ENCODE measurements around the gene BEX5.
"Not testable (repeated sequence)": the region's sequence is repeated elsewhere in the genome, so short reads cannot be mapped to it uniquely, and the experiment has no call there.

Gene BEX5

GRCh38 chrX:102138064-102138463 is 17.7 kb downstream of the BEX5 start:
- H3K27me3 ChIP-seq (replicated peaks; ENCODE audit: control insufficient read depth, insufficient read depth, low read length): no peaks in the 10 kb centered on the region
- DNase-seq (ENCODE audit: extremely low read depth, insufficient read length): no peak
- H3K36me3 ChIP-seq (ENCODE audit: control insufficient read depth, insufficient read depth, low read length): no peaks in the 10 kb centered on the region
- no peak for TF ChIP-seq CTCF (IDR thresholded peaks at IDR 0.05; ENCODE audit: insufficient read depth, low read length, poor library complexity, severe bottlenecking)
- H3K4me3 ChIP-seq (replicated peaks; ENCODE audit: low read depth, low read length): no peak overlapping the region

- peak; percentile 45 for TF ChIP-seq CTCF (IDR thresholded peaks at IDR 0.05; ENCODE audit: insufficient read depth, low read length, poor library complexity, severe bottlenecking)
- H3K4me3 ChIP-seq (replicated peaks; ENCODE audit: low read depth, low read length): no peak overlapping the region
- no peak for DNase-seq (ENCODE audit: extremely low read depth, insufficient read length)
- H3K27me3 ChIP-seq (replicated peaks; ENCODE audit: control insufficient read depth, insufficient read depth, low read length): no peaks in the 10 kb centered on the region
- H3K36me3 ChIP-seq (ENCODE audit: control insufficient read depth, insufficient read depth, low read length): no peaks in the 10 kb centered on the region
Measured at GRCh38 chrX:102129473-102129872, 26.3 kb downstream of the BEX5 start.

GRCh38 chrX:102126863-102127262 is 28.9 kb downstream of the BEX5 start:
- DNase-seq (ENCODE audit: extremely low read depth, insufficient read length): no peak
- TF ChIP-seq CTCF (IDR thresholded peaks at IDR 0.05; ENCODE audit: insufficient read depth, low read length, poor library complexity, severe bottlenecking): no peak
- H3K4me3 ChIP-seq (replicated peaks; ENCODE audit: low read depth, low read length): no peak overlapping the region
- H3K27me3 ChIP-seq (replicated peaks; ENCODE audit: control insufficient read depth, insufficient read depth, low read length): no peaks in the 10 kb centered on the region
- no peaks in the 10 kb centered on the region for H3K36me3 ChIP-seq (ENCODE audit: control insufficient read depth, insufficient read depth, low read length)

GRCh38 chrX:102126080-102126818 is 29.5 kb downstream of the BEX5 start:
- not testable (repeated sequence) for DNase-seq (ENCODE audit: extremely low read depth, insufficient read length); H3K27me3 ChIP-seq (replicated peaks; ENCODE audit: control insufficient read depth, insufficient read depth, low read length); H3K36me3 ChIP-seq (ENCODE audit: control insufficient read depth, insufficient read depth, low read length); H3K4me3 ChIP-seq (replicated peaks; ENCODE audit: low read depth, low read length)

- not testable (repeated sequence) for DNase-seq (ENCODE audit: extremely low read depth, insufficient read length); H3K36me3 ChIP-seq (ENCODE audit: control insufficient read depth, insufficient read depth, low read length); H3K27me3 ChIP-seq (replicated peaks; ENCODE audit: control insufficient read depth, insufficient read depth, low read length); H3K4me3 ChIP-seq (replicated peaks; ENCODE audit: low read depth, low read length)
Measured at GRCh38 chrX:102125436-102125835, 30.3 kb downstream of the BEX5 start, which contains the start of gene TCEAL2. TSS of gene TCEAL2 (plus strand) at chrX:102125679. CDS start at chrX:102126831, 1,152 bp downstream.

GRCh38 chrX:102125014-102125413 is 30.8 kb downstream of the BEX5 start:
- H3K36me3 ChIP-seq (ENCODE audit: control insufficient read depth, insufficient read depth, low read length); H3K27me3 ChIP-seq (replicated peaks; ENCODE audit: control insufficient read depth, insufficient read depth, low read length); H3K4me3 ChIP-seq (replicated peaks; ENCODE audit: low read depth, low read length); DNase-seq (ENCODE audit: extremely low read depth, insufficient read length): not testable (repeated sequence)

- Histone ChIP-seq H3K27me3 (replicated peaks; ENCODE audit: control insufficient read depth, insufficient read depth, low read length) (no peaks in the 10 kb centered on the region), H3K4me3 (replicated peaks; ENCODE audit: low read depth, low read length) (no peak overlapping the region), H3K36me3 (ENCODE audit: control insufficient read depth, insufficient read depth, low read length) (no peaks in the 10 kb centered on the region)
- no peak for DNase-seq (ENCODE audit: extremely low read depth, insufficient read length)
- no peak for TF ChIP-seq CTCF (IDR thresholded peaks at IDR 0.05; ENCODE audit: insufficient read depth, low read length, poor library complexity, severe bottlenecking)
Measured at GRCh38 chrX:102115748-102116147, 40.0 kb downstream of the BEX5 start.

All from GM06990 (cell line).